Stimulated activated CD8-positive, alpha-beta memory T cell treated with anti-CD3 and anti-CD28 coated beads, Interleukin-4, amount 100 ng/mL, for 48 hours (primary cell): ENCODE measurements around the gene BBS1.
A peak's percentile ranks its signal among the peaks of the same experiment; 100 is the strongest.

Source experiments
- DNase-seq: peaks from one replicate; pipeline ENCODE4 v3.0.0-alpha.2; 2020

BBS1 gene

DNA sequence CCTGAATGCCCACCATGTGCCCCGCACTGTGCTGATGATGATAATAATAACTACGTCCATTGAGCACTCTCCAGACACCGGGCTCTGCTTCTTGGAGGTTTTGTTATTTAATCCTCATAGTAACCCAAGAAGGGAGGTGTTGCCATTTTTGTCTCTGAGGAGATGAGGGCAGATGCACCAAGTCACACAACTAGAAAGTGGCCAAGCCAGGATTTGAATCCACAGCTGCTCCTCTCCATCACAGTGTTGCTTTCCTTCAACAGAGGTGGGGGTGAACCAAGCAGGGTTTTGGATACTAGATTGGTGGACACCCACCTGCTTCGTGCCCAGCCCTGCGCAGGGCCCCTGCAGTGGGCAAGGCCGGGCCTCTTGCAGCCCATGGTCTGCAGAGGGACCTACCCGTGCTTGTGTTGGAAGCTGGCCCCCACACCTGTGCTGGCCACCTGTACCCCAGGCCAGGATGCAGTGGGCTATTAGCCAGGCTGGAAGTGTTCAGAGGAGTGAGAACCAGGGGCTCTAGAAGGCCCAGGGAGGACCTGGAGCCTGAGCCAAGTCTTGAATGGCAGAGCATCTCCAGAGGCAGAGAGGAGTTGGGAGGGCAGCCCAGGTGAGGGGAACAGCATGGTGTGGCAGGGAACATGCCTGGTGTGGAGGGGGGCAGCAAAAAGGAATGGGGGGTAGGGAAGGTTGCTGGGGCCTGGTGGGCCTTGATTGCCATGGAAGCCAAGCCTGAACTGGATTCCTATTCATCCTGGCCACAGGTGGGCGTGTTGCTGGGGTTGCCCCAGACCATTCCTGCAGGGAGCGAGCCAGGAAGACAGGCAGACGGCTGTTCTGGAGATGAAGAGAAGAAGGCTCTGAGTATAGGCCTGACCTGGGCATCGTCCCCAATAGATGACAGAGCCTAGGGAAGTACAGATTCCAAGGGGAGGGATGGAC lies 32.9 kb upstream of the BBS1 start:
- no peak for DNase-seq

DNA sequence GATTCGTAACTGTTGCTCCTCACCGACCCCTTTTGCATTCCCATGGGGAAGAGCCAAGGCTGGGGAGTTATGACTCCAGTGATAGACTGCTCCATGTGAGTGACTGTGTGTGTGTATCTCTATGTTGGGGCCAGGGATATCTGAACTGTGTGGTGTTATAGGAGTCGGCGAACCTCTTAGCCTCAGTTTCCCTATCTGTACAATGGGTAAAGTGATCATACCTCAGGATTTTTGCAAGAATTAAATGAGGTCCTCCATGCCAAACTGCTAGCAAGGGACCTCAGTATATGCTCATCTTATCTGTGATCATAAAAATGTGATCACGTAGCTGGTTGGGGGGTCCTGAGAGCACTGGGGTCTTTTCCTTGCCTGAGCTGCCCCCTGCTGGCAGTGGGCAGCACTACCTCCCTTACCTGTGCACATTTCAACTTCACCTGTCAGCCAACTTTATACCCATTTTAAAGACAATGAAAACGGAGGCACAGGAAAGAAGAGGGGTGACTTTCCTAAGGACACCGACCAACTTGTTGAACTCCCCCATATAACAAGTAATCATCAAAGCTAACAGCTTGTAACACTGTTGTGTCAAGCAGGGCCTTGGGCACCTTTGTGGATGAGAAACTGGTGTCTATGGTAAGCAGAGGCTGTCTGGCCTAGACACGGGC lies 31.6 kb upstream of the BBS1 start:
- peak; percentile 67 for DNase-seq

- DNase-seq = no peak
Observed at GRCh38 chr11:66479394-66480116, 30.9 kb upstream of the BBS1 start.

DNA sequence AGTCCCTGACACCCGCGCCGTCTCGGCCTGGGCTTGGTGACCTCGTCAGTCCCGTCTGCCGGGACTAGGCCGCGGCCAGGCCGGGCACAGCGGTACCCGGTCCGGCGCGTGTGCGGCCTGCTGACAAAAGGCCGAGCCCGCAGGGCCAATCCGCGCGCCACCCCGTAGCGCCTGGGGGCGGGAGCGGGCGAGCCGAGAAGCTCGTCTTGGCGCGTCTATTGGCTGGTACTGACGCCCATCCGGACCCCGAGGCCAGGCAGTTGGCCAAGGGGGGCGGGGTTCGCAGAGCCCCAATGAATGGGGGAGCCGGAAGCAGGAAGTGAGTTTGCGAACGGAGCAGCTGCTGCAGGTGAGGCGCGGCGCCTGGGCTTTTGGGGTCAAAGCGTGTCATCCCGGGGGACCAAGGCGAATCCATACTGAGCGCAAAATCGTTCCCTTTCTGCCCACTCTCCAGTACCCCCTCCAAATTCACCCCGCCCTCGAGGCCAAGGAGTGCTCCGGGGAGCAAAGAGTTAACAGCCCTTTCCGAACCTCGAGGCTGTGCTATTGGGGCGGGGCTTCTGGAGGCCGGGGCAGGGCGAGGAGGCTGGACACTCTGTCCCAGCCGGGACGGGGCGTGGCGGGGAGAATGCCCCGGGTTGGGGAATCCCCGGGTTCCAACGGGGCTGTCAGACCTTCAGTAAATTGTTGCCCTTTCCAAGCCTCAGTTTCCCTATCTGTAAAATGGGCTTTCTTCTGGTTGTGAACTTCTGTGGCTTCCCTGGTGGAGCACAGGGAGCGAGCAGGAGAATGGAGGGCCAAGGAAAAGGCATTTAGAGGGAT lies 30.1 kb upstream of the BBS1 start, which contains the start of gene DPP3:
Gene DPP3, plus strand, starts transcription at position 318 of the 822 bp plus-strand sequence. CDS start 1,767 bp downstream, outside the sequence.
- DNase-seq = peak; percentile 97

DNA sequence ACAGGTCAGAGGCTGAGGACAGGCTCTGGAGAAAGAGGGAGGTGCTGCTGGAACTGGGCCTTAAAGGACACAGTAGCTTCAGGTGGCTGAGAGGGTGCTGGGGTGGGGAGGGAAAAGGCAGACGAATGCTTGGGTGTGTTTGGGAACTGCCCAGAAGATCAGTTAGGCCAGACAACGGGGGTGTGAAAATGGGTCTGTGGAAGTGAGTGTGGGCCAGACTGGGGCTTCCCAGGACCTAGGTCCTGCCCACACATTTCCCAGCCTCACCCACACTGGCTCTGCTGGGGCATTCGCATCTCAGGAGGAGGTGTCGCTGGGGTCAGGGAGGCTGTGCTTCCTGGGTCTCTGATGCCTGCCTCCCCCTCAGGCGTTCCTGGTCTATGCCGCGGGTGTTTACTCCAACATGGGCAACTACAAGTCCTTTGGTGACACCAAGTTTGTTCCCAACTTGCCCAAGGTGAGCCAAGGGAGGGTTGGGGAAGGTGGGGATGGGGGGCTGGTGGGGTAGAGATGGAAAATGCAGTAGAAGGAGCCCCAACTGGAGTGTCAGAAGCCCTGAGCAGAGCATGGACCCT lies 25.5 kb upstream of the BBS1 start:
- DNase-seq = no peak

GRCh38 chr11:66488957-66489356 lies 21.5 kb upstream of the BBS1 start:
- DNase-seq = no peak

DNA sequence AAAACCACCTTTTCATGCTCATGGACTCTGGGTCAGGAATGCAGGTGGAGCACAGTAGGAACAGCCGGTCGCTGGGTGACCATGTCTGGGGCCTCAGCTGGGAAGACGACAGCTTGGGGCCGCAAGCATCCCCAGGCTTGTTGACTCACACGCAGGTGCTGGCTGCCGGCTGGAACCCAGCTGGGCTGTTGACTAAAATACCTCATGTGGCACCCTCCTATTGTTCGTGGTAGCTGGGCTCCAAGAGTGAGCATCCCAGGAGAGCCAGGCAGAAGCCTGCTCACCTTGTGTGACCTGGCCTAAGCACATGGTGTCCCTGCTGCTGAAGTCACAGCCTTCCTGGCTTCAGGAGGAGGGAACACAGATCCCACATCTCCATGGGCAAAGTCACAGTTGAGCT lies 20.8 kb upstream of the BBS1 start:
- DNase-seq = no peak

GRCh38 chr11:66491315-66491935 lies 19.0 kb upstream of the BBS1 start:
- no peak for DNase-seq

GRCh38 chr11:66492161-66492865 lies 18.1 kb upstream of the BBS1 start:
- DNase-seq = no peak

GRCh38 chr11:66493130-66493529 lies 17.3 kb upstream of the BBS1 start:
- no peak for DNase-seq

DNA sequence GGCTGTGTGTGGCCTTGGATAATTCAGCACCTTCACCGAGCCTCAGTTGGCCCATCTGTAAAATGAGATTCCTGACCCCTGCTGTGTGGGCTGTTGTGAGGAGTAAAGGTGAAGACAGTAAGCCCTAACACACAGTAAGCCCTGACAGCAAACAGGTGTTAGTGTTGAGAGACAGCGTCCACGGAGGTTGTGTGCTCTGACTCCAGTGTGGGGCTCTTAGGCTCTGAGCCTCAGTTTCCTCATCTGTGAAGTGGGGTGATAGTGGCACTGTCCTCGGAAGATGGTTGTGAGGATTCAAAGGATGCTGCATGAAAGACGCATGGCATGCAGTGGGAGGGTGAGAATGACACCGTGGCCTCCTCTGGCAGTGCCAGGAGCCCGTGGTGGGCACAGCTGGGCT lies 16.0 kb upstream of the BBS1 start:
- DNase-seq = no peak

GRCh38 chr11:66494935-66495334 lies 15.5 kb upstream of the BBS1 start:
- no peak for DNase-seq

DNA sequence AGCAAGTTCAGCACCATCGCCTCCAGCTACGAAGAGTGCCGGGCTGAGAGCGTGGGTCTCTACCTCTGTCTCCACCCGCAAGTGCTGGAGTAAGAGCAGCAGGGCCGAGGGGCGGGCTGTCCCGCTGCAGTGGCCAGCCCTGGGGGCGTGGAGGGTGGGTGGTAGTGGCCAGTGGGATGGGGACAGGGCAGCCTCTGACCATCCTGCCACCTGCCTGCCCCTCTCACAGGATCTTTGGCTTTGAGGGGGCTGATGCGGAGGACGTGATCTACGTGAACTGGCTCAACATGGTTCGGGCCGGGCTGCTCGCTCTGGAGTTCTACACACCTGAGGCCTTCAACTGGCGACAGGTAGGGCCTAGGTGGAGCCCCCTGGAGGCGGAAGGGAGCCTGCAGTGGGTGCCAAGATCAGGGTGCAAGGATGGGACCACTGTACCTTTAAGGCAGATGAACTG lies 15.0 kb upstream of the BBS1 start:
- DNase-seq = peak; percentile 48

DNA sequence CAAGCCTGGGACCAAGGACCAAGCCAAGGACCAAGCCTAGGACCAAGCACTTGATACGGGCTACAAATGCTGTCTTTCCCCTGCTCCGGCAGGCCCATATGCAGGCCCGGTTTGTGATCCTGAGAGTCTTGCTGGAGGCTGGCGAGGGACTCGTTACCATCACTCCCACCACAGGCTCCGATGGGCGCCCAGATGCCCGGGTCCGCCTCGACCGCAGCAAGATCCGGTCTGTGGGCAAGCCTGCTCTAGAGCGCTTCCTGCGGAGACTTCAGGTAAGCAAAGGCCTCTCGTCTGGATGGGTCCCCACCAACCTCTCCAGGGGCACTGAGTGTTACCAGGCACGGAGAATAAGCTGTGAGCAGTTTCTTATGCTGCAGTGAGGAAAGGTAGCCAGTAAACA lies 13.2 kb upstream of the BBS1 start:
- no peak for DNase-seq

DNA sequence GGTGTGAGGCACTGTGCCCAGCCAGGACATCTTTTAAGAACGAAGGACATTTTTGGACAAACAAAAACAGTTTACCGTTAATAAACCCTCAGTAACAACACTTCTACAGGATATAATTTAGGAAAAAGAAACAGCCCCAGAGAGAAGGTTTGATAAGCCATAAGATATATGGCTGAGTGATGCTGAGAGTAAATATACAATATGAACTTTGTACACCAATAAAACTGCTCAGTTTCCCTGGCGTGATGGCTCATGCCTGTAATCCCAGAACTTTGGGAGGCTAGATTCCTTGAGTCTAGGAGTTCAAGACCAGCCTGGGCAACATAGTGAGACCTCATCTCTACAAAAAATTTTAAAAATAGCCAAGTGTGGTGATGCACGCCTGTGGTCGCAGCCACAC lies 11.9 kb upstream of the BBS1 start:
- no peak for DNase-seq

GRCh38 chr11:66505276-66505816 lies 5.1 kb upstream of the BBS1 start:
- no peak for DNase-seq

- no peak for DNase-seq
Observed at GRCh38 chr11:66509131-66509561, 1.3 kb upstream of the BBS1 start.

DNA sequence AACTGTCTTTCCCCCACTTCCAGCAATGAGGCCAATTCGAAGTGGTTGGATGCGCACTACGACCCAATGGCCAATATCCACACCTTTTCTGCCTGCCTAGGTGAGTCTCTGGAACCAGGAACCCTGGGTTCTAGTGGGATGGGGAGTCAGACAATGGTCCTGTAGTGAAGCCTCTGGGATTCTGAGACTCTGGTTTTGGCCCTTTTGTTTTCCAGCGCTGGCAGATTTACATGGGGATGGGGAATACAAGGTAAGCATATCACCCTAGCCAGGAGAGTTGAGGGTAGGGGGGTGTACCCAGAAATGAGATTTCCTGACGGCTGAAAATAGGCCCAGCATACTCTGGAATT lies 530 bp downstream of the BBS1 start:
- DNase-seq = no peak

DNA sequence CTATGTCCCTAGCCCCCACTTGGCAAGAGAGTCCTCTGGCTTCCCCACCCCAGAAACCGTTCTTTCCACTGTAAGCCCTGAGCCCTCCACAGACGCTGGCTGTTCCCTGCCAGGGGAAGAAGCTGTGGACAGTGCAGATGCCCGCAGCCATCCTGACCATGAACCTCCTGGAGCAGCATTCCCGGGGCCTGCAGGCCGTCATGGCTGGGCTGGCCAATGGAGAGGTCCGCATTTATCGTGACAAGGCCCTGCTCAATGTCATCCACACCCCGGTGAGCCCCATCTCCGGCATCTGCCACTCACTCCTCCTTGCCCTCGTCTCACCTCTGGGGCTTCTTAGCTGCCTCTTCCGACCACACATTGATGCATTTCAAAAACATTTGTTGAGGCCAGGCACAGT lies 13.2 kb downstream of the BBS1 start:
- no peak for DNase-seq

GRCh38 chr11:66524304-66525040 lies 14.0 kb downstream of the BBS1 start:
- DNase-seq = no peak
